Hepatocyte (in vitro differentiated cells): ENCODE measurements around the gene SOX6.

Source experiments
- CTCF ChIP-seq: fragments of 200-600 bp; sonication (generic); IDR thresholded peaks from 2 replicates; pipeline ENCODE4 v1.5.1; 2016; ENCODE audit warnings: antibody characterized with exemption, mild to moderate bottlenecking; ENCODE audit not compliant: poor library complexity
- EZH2 ChIP-seq: fragments of 200-600 bp; sonication (generic); IDR thresholded peaks from 2 replicates; pipeline ENCODE4 v1.6.1; 2016; ENCODE audit warnings: antibody characterized with exemption, mild to moderate bottlenecking, borderline replicate concordance

DNA sequence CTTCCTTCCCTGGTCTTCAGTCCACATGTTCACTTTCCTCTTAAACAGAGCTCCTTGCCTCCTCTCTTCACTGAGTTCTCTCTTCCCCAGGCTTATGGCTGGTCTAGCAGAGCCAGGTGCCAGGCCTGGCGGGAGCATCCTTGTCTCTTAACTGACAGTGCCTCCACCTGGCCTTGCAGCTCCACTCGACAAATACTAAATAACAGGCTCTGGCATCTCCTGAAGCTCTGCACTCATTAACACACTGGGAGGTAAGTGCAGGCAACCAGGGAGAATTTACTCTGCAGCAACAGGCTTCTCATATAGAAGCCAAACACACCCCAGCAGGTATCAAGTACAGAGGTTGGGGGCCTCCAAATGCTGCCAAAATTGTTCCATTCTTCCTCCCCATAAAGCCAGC is 438.1 kb downstream of the SOX6 start:
- TF ChIP-seq EZH2 (no peak), CTCF (no peak)
